Measurements from ENCODE around the gene CUX1.
A peak's percentile ranks its signal among the peaks of the same experiment; 100 is the strongest.

CUX1 gene

GRCh38 chr7:102230593-102230992 is 413.2 kb downstream of the CUX1 start:
- no peak for DNase-seq

- no peak for DNase-seq
These were observed 415.3 kb downstream of the CUX1 start for GRCh38 chr7:102232611-102233286.

GRCh38 chr7:102234131-102234530 is 416.7 kb downstream of the CUX1 start:
- DNase-seq, result no peak

GRCh38 chr7:102234801-102235550 is 417.6 kb downstream of the CUX1 start:
- DNase-seq, result no peak

GRCh38 chr7:102236102-102236501 is 418.7 kb downstream of the CUX1 start:
- DNase-seq, result no peak

GRCh38 chr7:102236592-102237287 is 419.3 kb downstream of the CUX1 start:
- peak; percentile 37 for DNase-seq

GRCh38 chr7:102239206-102239820 is 421.9 kb downstream of the CUX1 start:
- DNase-seq, result no peak

GRCh38 chr7:102241431-102241830 is 424.0 kb downstream of the CUX1 start:
- no peak for DNase-seq

- DNase-seq, result no peak
These were observed 427.2 kb downstream of the CUX1 start for GRCh38 chr7:102244601-102245000.

- DNase-seq, result no peak
These were observed 430.6 kb downstream of the CUX1 start for GRCh38 chr7:102248081-102248455.

GRCh38 chr7:102248456-102249395 is 431.3 kb downstream of the CUX1 start:
- DNase-seq, result no peak

- DNase-seq, result no peak
These were observed 434.3 kb downstream of the CUX1 start for GRCh38 chr7:102251531-102252365.

- no peak for DNase-seq
These were observed 435.0 kb downstream of the CUX1 start for GRCh38 chr7:102252366-102252982.

- DNase-seq, result no peak
These were observed 435.9 kb downstream of the CUX1 start for GRCh38 chr7:102253066-102253972.

GRCh38 chr7:102253973-102254370 is 436.5 kb downstream of the CUX1 start:
- DNase-seq, result no peak

- no peak for DNase-seq
These were observed 437.1 kb downstream of the CUX1 start for GRCh38 chr7:102254521-102254920.

- no peak for DNase-seq
These were observed 438.1 kb downstream of the CUX1 start for GRCh38 chr7:102255501-102255900.

GRCh38 chr7:102255916-102256315 is 438.5 kb downstream of the CUX1 start:
- no peak for DNase-seq

- no peak for DNase-seq
These were observed 440.8 kb downstream of the CUX1 start for GRCh38 chr7:102258073-102258748.
